Stimulated activated CD4-positive, alpha-beta T cell treated with anti-CD3 and anti-CD28 coated beads, Interleukin-1b, Interleukin-23, amount 100 ng/mL, for 24 hours (primary cell): Measurements from ENCODE around the gene CHMP1B.
A peak's percentile ranks its signal among the peaks of the same experiment; 100 is the strongest.

Source experiments
- DNase-seq, 4 experiments: peaks; one replicate each; pipeline ENCODE4 v3.0.0-alpha.2; 2020; ENCODE audit warnings: low read depth in 4 of 4, low spot score in 1 of 4

CHMP1B gene

DNA sequence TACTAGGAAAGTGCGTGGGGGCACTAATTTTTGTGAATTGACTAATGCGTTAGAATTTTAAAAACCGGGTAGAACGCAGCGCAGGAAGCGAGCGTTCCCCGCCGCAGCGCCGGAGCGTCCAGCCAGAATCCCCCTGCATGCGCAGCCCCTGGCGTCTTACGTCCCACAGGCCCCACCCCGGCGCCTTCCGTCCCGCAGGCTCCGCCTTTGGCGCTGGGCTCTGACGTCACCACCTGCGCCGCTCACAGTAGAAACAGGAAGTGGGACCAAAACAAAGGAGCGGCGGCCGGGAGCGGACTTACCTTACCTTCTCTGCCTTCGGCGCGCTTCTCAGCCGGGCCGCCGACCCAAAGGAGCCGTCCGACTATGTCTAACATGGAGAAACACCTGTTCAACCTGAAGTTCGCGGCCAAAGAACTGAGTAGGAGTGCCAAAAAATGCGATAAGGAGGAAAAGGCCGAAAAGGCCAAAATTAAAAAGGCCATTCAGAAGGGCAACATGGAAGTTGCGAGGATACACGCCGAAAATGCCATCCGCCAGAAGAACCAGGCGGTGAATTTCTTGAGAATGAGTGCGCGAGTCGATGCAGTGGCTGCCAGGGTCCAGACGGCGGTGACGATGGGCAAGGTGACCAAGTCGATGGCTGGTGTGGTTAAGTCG, at the start of gene CHMP1B:
CHMP1B (plus strand) TSS at position 268 of the 660 bp plus-strand sequence; CDS start at position 367, 99 bp downstream.
- peak; percentile 95 to 97 (median 96) for DNase-seq

DNA sequence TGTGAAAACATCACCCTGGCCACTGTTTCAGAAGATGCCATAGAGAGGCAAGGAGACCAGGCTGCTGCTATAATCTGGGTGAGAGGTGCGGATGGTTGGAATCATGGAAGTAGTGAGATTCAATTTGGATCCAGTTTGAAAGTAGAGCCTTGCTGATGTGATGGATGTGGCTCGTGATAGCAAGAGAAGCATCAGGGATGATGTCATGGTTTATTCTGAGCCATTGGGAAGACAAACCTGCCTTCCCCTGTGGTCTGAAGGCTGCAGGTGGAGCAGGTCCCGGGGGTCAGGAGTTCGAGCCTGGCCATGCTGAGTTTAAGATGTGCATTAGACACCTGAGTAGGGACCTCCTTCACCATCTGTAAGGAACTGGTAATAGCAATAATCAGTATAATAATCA, 49.6 kb upstream of the CHMP1B start:
- no peak for DNase-seq

- no peak for DNase-seq
Measured at GRCh38 chr18:11802158-11802557, 49.1 kb upstream of the CHMP1B start.

DNA sequence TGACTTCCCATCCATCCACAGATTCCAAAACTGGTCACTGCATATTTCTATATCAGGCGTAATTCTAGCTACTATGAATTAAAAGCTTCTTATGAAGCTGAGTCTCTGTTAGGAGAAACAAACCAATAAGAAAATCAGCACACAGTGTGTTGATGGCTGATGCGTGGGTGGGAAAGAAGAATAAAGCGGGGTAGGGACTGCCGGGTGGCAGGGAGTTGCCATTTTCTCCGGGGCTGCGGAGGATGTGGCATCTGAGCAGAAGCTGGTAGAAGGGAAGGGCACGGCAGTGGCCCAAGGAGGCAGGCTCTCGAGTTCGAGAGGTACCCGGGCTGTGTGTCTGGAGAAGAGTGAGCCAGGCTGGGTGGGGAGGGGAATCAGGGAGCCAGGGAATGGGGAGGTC, 48.6 kb upstream of the CHMP1B start:
- no peak for DNase-seq

DNA sequence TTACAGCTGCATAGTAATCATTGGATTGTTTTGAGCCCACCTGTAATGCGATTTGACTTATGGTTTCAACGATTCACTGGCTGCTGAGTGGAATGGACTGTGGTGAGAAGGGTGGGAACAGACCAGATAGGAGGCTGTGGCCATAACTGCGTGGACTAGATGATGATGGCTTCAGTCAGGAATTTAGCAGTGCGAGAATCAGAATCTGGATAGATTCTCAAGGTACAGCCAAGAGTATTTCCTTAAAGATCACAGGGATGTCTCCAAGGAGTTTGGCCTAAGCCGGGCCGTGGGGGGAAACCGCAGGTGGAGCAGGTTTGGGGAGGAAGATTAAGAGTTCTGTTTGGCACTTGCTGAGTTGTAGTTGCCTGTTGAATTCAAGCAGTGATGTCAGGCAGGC, 44.0 kb upstream of the CHMP1B start:
- no peak for DNase-seq

- no peak for DNase-seq
Measured at GRCh38 chr18:11808001-11808855, 43.0 kb upstream of the CHMP1B start.

- DNase-seq: no peak
Measured at GRCh38 chr18:11809895-11810294, 41.3 kb upstream of the CHMP1B start.

GRCh38 chr18:11810379-11810778, 40.8 kb upstream of the CHMP1B start:
- no peak for DNase-seq

DNA sequence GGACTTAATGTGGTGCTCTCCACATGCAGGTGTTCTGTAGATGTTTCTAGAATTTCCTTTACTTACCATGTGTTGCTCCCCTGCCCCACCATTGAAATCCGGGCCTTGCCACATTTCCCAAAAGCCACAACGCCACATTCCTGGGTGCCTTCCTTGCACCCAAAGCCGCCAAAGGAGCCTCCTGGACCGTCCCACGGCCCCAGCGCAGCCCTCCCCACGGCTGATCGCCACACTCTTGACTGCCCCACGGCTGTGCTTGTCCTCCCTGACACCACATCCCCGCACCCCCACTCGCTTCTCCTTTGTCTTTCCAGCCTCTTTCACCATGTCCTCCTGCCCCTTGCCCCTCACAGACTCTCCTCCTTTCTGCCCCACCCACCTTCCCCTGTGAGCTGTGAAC, 40.2 kb upstream of the CHMP1B start:
- no peak for DNase-seq

GRCh38 chr18:11817229-11817628, 34.0 kb upstream of the CHMP1B start:
- no peak for DNase-seq

DNA sequence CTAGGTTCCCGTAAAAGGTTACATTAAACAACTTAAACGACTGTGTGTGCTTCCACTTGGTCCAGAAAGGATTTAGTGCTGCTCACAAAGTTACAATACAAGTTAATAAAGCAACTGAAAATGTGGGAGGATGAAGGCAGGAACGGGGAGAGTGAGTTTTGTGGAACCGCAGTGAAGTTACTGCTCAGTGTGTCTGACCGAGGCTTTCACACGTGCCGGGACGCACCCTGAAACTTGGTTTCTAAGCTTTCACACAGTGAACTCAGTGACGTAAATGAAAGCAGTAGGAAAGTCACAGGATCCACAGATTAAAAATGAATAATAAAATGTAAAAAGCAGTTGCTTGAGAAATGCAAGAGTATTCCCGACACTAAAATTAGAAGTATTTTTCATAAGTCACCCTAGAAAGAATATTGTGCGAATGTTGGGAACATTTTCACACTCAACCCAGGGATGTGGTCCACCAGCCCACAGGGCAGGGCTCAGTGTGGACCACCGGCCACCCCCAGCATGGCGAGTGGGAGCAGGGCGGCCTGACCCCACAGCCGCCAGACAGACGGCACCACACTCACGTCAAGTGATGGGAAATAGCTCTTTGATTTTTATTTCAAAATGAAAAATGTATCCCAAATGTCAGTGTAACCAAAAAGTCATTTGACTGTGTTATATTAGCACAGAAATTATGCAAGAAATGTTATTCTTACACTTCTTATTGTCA, 32.6 kb upstream of the CHMP1B start:
- no peak for DNase-seq

GRCh38 chr18:11819938-11820337, 31.3 kb upstream of the CHMP1B start:
- no peak for DNase-seq

GRCh38 chr18:11820697-11821096, 30.5 kb upstream of the CHMP1B start:
- no peak for DNase-seq

GRCh38 chr18:11821208-11821607, 30.0 kb upstream of the CHMP1B start:
- DNase-seq: no peak

DNA sequence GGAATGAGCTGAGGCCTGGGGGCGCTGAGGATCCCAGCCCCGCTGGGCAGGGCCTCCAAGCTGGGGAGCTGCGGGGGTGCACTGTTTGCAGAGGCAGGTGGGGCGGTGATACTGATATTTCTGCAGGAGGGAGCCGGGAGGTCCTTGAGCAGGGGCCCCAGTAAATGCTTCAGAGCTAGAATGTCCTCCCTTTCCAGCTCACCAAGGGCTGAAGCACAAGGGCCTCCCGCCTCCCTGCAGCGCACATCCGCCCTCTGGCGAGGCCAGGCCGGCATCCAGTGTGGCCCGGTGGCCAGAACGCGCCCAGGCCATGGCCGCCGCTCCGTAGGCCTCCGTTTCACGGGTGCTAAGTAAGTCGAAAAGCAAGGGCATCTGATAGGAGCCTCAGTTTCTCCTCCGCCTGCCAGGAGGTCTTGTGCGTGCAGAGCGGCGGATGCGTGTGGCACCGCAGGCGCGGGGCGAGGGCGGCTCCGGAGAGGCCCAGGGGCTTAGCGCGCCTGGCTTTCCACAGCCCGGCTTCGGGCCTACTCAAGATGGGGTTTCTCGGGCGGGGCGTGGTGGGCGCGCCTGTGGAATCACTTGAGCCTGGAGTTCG, 29.5 kb upstream of the CHMP1B start:
- no peak for DNase-seq

- no peak for DNase-seq
Measured at GRCh38 chr18:11823545-11823944, 27.7 kb upstream of the CHMP1B start.

DNA sequence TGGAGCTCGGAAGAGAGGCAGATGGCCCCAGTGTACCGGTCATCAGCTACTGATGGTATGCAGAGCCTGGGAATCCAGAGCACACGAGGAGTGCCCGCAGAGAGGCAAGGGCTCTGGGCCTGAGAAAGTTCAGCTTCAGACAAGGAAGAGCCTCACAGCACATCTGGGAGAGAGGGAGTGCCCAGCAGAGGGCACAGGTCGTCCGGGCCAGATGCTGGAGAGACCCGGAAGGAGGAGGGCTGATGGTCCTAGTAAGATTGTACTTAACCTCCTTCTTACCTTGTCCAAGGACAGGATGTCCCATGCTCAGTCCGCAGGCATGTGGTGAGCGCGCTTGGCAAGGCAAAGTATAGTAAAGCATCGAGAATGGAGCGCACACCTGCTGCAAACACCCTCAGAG, 24.4 kb upstream of the CHMP1B start:
- no peak for DNase-seq

DNA sequence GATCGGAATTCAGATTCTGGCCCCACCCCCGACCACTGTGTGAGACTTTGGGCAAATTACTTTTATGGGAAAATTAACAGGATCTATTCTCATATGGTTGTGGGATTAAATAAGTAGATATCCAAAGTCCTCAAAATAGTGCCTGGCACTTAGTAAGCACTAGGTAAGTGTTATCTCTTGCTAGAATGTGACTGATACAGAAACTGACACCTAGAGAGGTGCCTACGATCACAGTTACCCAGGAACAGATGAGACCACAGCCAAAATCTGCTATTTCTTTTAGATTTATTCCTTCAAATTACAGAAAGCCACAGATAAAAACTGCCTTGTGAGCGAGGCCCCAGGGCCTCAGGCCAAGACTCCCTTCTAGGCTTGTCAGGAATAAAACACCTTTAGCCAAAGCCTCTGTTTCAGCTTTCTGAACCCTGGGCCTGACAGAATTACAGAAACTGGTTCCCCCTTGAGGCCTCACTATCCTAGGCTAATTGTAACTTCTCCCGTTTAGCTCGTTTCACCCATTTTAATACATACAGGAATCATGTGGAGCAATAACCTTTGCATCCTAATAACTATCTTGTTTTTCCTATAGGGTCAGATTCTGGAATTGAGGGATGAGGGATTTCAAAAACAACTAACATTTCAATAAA, 22.3 kb upstream of the CHMP1B start:
- no peak for DNase-seq

DNA sequence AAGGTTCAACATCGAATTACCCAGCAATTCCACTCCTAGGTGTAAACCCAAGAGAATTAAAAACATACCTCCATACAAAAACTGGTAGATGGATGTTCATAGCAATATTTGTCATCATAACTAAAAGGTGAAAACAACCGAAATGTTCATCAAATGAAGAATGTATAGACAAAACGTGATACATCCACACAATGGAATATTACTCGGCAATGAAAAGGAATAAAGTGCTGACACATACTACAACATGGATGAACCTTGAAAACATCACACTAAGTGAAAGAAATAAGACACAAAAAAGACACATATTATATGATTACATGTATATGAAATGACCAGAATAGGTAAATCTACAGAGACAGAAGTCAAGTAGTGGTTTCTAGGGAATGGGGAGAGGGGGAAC, 20.6 kb upstream of the CHMP1B start:
- DNase-seq: no peak

GRCh38 chr18:11831921-11832320, 19.3 kb upstream of the CHMP1B start:
- DNase-seq: no peak

GRCh38 chr18:11834772-11835171, 16.4 kb upstream of the CHMP1B start:
- no peak for DNase-seq
